ENCODE data around the gene RNF167. TPM values are rescaled to one million over a fixed set of nuclear protein-coding genes. Genes with fewer than 3 reads are reported as not detected.

The RNF167 gene
- total and polyA plus RNA-seq, 2 of the 13 experiments (the other 11 are each of a cell fraction or from before 2014, with no cell fraction given), result 44.1 to 45.4 TPM

DNA sequence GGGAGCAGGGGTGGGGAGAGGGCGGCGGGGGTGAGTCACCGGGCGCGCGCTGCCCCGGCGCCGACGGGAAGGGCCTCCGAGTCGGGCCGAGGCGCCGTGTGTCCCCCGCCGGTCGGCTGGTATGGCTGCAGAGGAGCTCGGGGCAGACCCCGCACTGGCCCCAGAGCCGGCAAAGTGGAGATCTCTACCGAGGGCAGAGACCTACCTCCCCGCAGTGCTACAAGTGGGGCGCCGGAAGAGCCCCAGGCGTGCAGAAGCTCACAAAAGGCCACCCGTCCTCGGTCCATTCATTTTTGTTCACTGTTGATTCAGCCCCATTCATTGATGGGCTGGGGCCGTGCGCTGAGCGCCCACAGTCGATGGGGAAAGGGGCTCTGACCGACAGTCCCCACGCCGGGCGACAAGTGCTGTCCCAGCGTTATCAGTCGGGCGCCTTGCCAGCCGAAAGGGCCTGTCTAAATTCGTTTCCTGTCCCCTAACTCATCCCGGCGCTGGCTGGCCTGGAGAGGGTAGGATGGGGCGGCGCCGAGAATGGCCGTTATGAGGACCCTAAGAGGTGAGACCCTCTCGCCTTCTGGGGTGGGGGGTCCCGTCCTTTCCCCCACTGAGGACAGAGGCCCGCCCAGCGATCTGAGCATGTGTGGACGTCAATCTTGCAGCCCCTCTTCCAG, 10.1 kb downstream of the RNF167 start (continued):
- TF ChIP-seq PHF5A (CRISPR knock-in tag; IDR thresholded peaks at IDR 0.05; ENCODE audit: low read depth, unreplicated experiment), result no peak
- no peak for TF ChIP-seq RFX5 (IDR thresholded peaks at IDR 0.05; ENCODE audit: low read depth, low read length)
- TF ChIP-seq, protein P1, sequence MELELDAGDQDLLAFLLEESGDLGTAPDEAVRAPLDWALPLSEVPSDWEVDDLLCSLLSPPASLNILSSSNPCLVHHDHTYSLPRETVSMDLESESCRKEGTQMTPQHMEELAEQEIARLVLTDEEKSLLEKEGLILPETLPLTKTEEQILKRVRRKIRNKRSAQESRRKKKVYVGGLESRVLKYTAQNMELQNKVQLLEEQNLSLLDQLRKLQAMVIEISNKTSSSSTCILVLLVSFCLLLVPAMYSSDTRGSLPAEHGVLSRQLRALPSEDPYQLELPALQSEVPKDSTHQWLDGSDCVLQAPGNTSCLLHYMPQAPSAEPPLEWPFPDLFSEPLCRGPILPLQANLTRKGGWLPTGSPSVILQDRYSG (CRISPR knock-in tag; IDR thresholded peaks at IDR 0.05), result no peak
- TF ChIP-seq, protein P2, sequence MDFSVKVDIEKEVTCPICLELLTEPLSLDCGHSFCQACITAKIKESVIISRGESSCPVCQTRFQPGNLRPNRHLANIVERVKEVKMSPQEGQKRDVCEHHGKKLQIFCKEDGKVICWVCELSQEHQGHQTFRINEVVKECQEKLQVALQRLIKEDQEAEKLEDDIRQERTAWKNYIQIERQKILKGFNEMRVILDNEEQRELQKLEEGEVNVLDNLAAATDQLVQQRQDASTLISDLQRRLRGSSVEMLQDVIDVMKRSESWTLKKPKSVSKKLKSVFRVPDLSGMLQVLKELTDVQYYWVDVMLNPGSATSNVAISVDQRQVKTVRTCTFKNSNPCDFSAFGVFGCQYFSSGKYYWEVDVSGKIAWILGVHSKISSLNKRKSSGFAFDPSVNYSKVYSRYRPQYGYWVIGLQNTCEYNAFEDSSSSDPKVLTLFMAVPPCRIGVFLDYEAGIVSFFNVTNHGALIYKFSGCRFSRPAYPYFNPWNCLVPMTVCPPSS (IDR thresholded peaks at IDR 0.05), result no peak
- no peak for TF ChIP-seq KAT7 (CRISPR knock-in tag; IDR thresholded peaks at IDR 0.05; ENCODE audit: borderline replicate concordance)
- TF ChIP-seq, protein P3, sequence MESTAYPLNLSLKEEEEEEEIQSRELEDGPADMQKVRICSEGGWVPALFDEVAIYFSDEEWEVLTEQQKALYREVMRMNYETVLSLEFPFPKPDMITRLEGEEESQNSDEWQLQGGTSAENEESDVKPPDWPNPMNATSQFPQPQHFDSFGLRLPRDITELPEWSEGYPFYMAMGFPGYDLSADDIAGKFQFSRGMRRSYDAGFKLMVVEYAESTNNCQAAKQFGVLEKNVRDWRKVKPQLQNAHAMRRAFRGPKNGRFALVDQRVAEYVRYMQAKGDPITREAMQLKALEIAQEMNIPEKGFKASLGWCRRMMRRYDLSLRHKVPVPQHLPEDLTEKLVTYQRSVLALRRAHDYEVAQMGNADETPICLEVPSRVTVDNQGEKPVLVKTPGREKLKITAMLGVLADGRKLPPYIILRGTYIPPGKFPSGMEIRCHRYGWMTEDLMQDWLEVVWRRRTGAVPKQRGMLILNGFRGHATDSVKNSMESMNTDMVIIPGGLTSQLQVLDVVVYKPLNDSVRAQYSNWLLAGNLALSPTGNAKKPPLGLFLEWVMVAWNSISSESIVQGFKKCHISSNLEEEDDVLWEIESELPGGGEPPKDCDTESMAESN (CRISPR knock-in tag; conservative IDR thresholded peaks at IDR 0.05), result no peak; the same call in 1 of the 2 replicates
- TF ChIP-seq PCBP2 (optimal IDR thresholded peaks at IDR 0.05; ENCODE audit: low read depth, low read length, poor library complexity, severe bottlenecking), result no peak
- TF ChIP-seq MED8 (CRISPR knock-in tag; IDR thresholded peaks at IDR 0.05; ENCODE audit: insufficient replicate concordance), result no peak
- TF ChIP-seq, protein P4, sequence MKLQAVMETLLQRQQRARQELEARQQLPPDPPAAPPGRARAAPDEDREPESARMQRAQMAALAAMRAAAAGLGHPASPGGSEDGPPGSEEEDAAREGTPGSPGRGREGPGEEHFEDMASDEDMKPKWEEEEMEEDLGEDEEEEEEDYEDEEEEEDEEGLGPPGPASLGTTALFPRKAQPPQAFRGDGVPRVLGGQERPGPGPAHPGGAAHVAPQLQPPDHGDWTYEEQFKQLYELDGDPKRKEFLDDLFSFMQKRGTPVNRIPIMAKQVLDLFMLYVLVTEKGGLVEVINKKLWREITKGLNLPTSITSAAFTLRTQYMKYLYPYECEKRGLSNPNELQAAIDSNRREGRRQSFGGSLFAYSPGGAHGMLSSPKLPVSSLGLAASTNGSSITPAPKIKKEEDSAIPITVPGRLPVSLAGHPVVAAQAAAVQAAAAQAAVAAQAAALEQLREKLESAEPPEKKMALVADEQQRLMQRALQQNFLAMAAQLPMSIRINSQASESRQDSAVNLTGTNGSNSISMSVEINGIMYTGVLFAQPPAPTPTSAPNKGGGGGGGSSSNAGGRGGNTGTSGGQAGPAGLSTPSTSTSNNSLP (IDR thresholded peaks at IDR 0.05; ENCODE audit: low read depth, low read length), result no peak
- no peak; the same call in 1 of the 2 replicates for TF ChIP-seq ZNF792 (CRISPR knock-in tag; IDR thresholded peaks at IDR 0.05)
- TF ChIP-seq, protein P5, sequence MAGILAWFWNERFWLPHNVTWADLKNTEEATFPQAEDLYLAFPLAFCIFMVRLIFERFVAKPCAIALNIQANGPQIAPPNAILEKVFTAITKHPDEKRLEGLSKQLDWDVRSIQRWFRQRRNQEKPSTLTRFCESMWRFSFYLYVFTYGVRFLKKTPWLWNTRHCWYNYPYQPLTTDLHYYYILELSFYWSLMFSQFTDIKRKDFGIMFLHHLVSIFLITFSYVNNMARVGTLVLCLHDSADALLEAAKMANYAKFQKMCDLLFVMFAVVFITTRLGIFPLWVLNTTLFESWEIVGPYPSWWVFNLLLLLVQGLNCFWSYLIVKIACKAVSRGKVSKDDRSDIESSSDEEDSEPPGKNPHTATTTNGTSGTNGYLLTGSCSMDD (CRISPR knock-in tag; IDR thresholded peaks at IDR 0.05), result no peak
- no peak for TF ChIP-seq MTF1 (CRISPR knock-in tag; IDR thresholded peaks at IDR 0.05)
- TF ChIP-seq, protein P6, sequence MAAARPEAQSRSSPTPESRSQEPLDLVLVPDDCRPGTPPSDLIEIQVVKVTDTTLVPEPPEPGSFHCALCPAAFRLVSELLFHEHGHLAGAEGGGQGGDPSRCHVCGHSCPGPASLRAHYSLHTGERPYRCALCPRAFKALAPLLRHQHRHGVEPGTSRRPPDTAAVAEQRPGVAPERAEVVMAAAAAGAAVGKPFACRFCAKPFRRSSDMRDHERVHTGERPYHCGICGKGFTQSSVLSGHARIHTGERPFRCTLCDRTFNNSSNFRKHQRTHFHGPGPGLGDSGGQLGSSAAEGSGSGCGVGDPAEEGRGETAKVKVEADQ (CRISPR knock-in tag; IDR thresholded peaks at IDR 0.05; ENCODE audit: borderline replicate concordance), result 0 out of 2 replicates have a peak, but pooled peaks have one; percentile 32
- TF ChIP-seq, protein P7, sequence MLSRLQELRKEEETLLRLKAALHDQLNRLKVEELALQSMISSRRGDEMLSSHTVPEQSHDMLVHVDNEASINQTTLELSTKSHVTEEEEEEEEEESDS (CRISPR knock-in tag; IDR thresholded peaks at IDR 0.05; ENCODE audit: borderline replicate concordance), result no peak
- TF ChIP-seq SRSF4 (IDR thresholded peaks at IDR 0.05; ENCODE audit: low read depth, low read length, poor library complexity, severe bottlenecking), result no peak
- no peak for TF ChIP-seq RORA (CRISPR knock-in tag; IDR thresholded peaks at IDR 0.05)
- TF ChIP-seq NFIB (CRISPR knock-in tag; IDR thresholded peaks at IDR 0.05; ENCODE audit: borderline replicate concordance), result no peak
- TF ChIP-seq, protein P8, sequence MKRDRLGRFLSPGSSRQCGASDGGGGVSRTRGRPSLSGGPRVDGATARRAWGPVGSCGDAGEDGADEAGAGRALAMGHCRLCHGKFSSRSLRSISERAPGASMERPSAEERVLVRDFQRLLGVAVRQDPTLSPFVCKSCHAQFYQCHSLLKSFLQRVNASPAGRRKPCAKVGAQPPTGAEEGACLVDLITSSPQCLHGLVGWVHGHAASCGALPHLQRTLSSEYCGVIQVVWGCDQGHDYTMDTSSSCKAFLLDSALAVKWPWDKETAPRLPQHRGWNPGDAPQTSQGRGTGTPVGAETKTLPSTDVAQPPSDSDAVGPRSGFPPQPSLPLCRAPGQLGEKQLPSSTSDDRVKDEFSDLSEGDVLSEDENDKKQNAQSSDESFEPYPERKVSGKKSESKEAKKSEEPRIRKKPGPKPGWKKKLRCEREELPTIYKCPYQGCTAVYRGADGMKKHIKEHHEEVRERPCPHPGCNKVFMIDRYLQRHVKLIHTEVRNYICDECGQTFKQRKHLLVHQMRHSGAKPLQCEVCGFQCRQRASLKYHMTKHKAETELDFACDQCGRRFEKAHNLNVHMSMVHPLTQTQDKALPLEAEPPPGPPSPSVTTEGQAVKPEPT (CRISPR knock-in tag; IDR thresholded peaks at IDR 0.05; ENCODE audit: low read depth), result no peak

All from HepG2 (cell line).